B cell (primary cell): ENCODE measurements around the gene TMEM201. TPM values are rescaled to one million over a fixed set of nuclear protein-coding genes. Genes with fewer than 3 reads are reported as not detected.

Experiments
- ATAC-seq: fragments of 200-7000 bp; cut with Tn5 transposase; one replicate; pipeline ENCODE4 v1.10.0; 2021; ENCODE audit warnings: low read depth, mild to moderate bottlenecking, moderate number of reproducible peaks, moderate library complexity
- CTCF ChIA-PET: fragments of 350-600 bp; sonication (Branson Sonifier 250); formaldehyde crosslinking; loops from one replicate; lab custom pipeline; 2021; ENCODE audit warnings: antibody characterized with exemption, inconsistent platforms; lab: Charles Lee
- POLR2A ChIA-PET: fragments of 350-600 bp; sonication (Branson Sonifier 250); formaldehyde crosslinking; loops from one replicate; lab custom pipeline; 2021; ENCODE audit warnings: antibody characterized with exemption; lab: Charles Lee
- DNase-seq: peaks from one replicate; pipeline ENCODE4 v3.0.0; 2013
- H2AFZ ChIP-seq: 2 replicates; pipeline ENCODE4 v1.6.1; 2012; ENCODE audit warnings: mild to moderate bottlenecking, low read depth, low read length; ENCODE audit not compliant: insufficient read depth, poor library complexity, severe bottlenecking
- H3K27ac ChIP-seq, 2 donors: 1 replicate in 1 of 2; 2 replicates in 1 of 2; pipeline ENCODE4 v1.5.1; 2012 to 2013; ENCODE audit warnings: low read length in 2 of 2, mild to moderate bottlenecking in 2 of 2, moderate library complexity in 1 of 2
- H3K27me3 ChIP-seq, 4 experiments: fragments of 200-600 bp in 1 of 4; sonication (generic) in 1 of 4; replicated peaks in 1 of 4; 1 replicate in 2 of 4; 2 replicates in 2 of 4; pipeline versions ENCODE4 v1.6.1 to v1.7.0; 2013 to 2016; ENCODE audit warnings: low read length in 3 of 4, mild to moderate bottlenecking in 2 of 4, mixed read lengths in 1 of 4, moderate library complexity in 1 of 4; ENCODE audit not compliant: insufficient read depth in 4 of 4, control insufficient read depth in 3 of 4; ENCODE audit errors: control extremely low read depth in 1 of 4
- H3K36me3 ChIP-seq, 2 experiments: replicated peaks in 1 of 2; 1 replicate in 1 of 2; 2 replicates in 1 of 2; pipeline versions ENCODE4 v1.6.1 to v1.7.1; 2013; ENCODE audit warnings: low read length in 1 of 2; ENCODE audit not compliant: insufficient read depth in 2 of 2, control insufficient read depth in 1 of 2; ENCODE audit errors: control extremely low read depth in 1 of 2, extremely low read depth in 1 of 2
- H3K4me1 ChIP-seq, 2 donors: fragments of 200-600 bp in 1 of 2; sonication (generic) in 1 of 2; 1 replicate in 1 of 2; 2 replicates in 1 of 2; pipeline versions ENCODE4 v1.5.1 to v1.6.1; 2013 to 2017; ENCODE audit warnings: low read length in 2 of 2; ENCODE audit not compliant: control insufficient read depth in 2 of 2, insufficient read depth in 2 of 2
- H3K4me2 ChIP-seq: replicated peaks from 2 replicates; pipeline ENCODE3; 2012; ENCODE audit warnings: mild to moderate bottlenecking, low read depth, low read length; ENCODE audit not compliant: poor library complexity, severe bottlenecking
- H3K4me3 ChIP-seq, 5 experiments: fragments of 200-600 bp in 1 of 5; sonication (generic) in 1 of 5; 1 replicate in 3 of 5; 2 replicates in 2 of 5; pipeline versions ENCODE4 v1.5.1 to v1.7.0; 2011 to 2016; ENCODE audit warnings: low read length in 4 of 5, mild to moderate bottlenecking in 4 of 5, low read depth in 2 of 5, control low read depth in 1 of 5, moderate library complexity in 1 of 5; ENCODE audit not compliant: insufficient read depth in 1 of 5; ENCODE audit errors: control extremely low read depth in 1 of 5, extremely low read depth in 1 of 5
- H3K79me2 ChIP-seq: fragments of 200-600 bp; sonication (generic); one replicate; pipeline ENCODE4 v1.6.0; 2016; ENCODE audit warnings: low read length; ENCODE audit not compliant: control insufficient read depth, insufficient read depth
- H3K9ac ChIP-seq: fragments of 200-600 bp; sonication (generic); 2 replicates; pipeline ENCODE4 v1.6.1; 2017; ENCODE audit warnings: mild to moderate bottlenecking, low read length, moderate library complexity
- H3K9me3 ChIP-seq, 3 donors: one replicate each; pipeline versions ENCODE4 v1.6.1 to v1.7.1; 2013; ENCODE audit warnings: low read length in 2 of 3; ENCODE audit not compliant: control insufficient read depth in 2 of 3, insufficient read depth in 1 of 3; ENCODE audit errors: control extremely low read depth in 1 of 3
- H4K20me1 ChIP-seq: 2 replicates; pipeline ENCODE4 v1.6.0; 2012; ENCODE audit warnings: mild to moderate bottlenecking, low read length; ENCODE audit not compliant: insufficient read depth, control insufficient read depth, poor library complexity, severe bottlenecking
- H3K27ac Mint-ChIP-seq: one replicate; pipeline ENCODE4 v1.8.0; 2021; ENCODE audit warnings: mixed read lengths
- H3K27me3 Mint-ChIP-seq: one replicate; pipeline ENCODE4 v1.8.0; 2021; ENCODE audit warnings: mixed read lengths
- H3K4me1 Mint-ChIP-seq: one replicate; pipeline ENCODE4 v1.8.0; 2021; ENCODE audit warnings: mixed read lengths
- H3K4me3 Mint-ChIP-seq: one replicate; pipeline ENCODE4 v1.8.0; 2021; ENCODE audit warnings: mixed read lengths
- H3K9me3 Mint-ChIP-seq: one replicate; pipeline ENCODE4 v1.8.0; 2022; ENCODE audit warnings: mixed read lengths; ENCODE audit not compliant: insufficient read depth
- EZH2 ChIP-seq: IDR thresholded peaks from 2 replicates; pipeline ENCODE4 v1.6.1; 2012; ENCODE audit warnings: borderline replicate concordance, low read depth, mild to moderate bottlenecking, moderate library complexity, low read length; ENCODE audit not compliant: insufficient read depth, poor library complexity, severe bottlenecking
- WGBS: methylation state at CpG from one replicate; pipeline ENCODE4 v1.1.5; 2013; ENCODE audit warnings: missing lambda C conversion rate; ENCODE audit not compliant: insufficient coverage; 5-methylcytosine and 5-hydroxymethylcytosine counted together
- intact Hi-C: fragments of 100-400 bp; cut with micrococcal nuclease; formaldehyde crosslinking; loops from one replicate; pipeline ENCODE4 v1.10.0; 2022
- polyA plus RNA-seq: library from polyadenylated mRNA; depleted of rRNA; stranded (reverse); fragments of >200 nt; gene quantifications from 2 replicates; pipeline ENCODE4 v1.2.3, GENCODE V29; 2012
- total RNA-seq, 2 donors: library from RNA; stranded (reverse); fragments of 120-200 nt in 1 of 2; gene quantifications; 1 replicate in 1 of 2; 2 replicates in 1 of 2; pipeline versions ENCODE4 v1.2.3 to v1.2.4, GENCODE V29; 2013 to 2022
- TF ChIP-seq, protein P1 (sequence below): fragments of 200-600 bp; IDR thresholded peaks from one replicate; pipeline ENCODE4 v1.8.0; 2022; ENCODE audit warnings: antibody characterized with exemption, mild to moderate bottlenecking

The TMEM201 gene
- total and polyA plus RNA-seq, 2 donors (not counting 1 experiment from before 2014, with no cell fraction given), result 6.5 to 9.1 TPM

GRCh38 chr1:9601942-9602793 lies 13.5 kb downstream of the TMEM201 start:
- ChIA-PET CTCF (interaction anchor here (1.8 kb wide), 1 partner anchor 13 kb away, joined by 6 read pairs; no protein-coding TSS in a partner anchor), POLR2A (no interaction called here)
- Histone ChIP-seq H3K9ac (no peak overlapping the region), H4K20me1 (no peaks in the 10 kb centered on the region), H3K27me3 (no peaks in the 10 kb centered on the region), H2AFZ (no peak overlapping the region), H3K4me1 (no peaks in the 10 kb centered on the region), H3K9me3 (no peaks in the 10 kb centered on the region), H3K4me3 (no peak overlapping the region), H3K27ac (no peak overlapping the region), H3K36me3 (peaks cover 0 to 17% of the 10 kb centered on the region in 2 experiments), H3K79me2 (no peaks in the 10 kb centered on the region), H3K4me2 (no peak overlapping the region)
- intact Hi-C loops, result no loop called here
- Mint-ChIP-seq H3K27ac (no peak overlapping the region), H3K4me3 (no peak overlapping the region), H3K27me3 (no peaks in the 10 kb centered on the region), H3K4me1 (no peaks in the 10 kb centered on the region), H3K9me3 (no peaks in the 10 kb centered on the region)
- TF ChIP-seq, protein P1, sequence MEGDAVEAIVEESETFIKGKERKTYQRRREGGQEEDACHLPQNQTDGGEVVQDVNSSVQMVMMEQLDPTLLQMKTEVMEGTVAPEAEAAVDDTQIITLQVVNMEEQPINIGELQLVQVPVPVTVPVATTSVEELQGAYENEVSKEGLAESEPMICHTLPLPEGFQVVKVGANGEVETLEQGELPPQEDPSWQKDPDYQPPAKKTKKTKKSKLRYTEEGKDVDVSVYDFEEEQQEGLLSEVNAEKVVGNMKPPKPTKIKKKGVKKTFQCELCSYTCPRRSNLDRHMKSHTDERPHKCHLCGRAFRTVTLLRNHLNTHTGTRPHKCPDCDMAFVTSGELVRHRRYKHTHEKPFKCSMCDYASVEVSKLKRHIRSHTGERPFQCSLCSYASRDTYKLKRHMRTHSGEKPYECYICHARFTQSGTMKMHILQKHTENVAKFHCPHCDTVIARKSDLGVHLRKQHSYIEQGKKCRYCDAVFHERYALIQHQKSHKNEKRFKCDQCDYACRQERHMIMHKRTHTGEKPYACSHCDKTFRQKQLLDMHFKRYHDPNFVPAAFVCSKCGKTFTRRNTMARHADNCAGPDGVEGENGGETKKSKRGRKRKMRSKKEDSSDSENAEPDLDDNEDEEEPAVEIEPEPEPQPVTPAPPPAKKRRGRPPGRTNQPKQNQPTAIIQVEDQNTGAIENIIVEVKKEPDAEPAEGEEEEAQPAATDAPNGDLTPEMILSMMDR, result no peak
- no peak for TF ChIP-seq EZH2
- 89% methylated on average over 25 of the region's 26 CpGs for WGBS
- DNase-seq (no peak), ATAC-seq (no peak)

- TF ChIP-seq, protein P1, result no peak
- no peak for TF ChIP-seq EZH2
- ChIA-PET CTCF (interaction anchor here (1.8 kb wide), 1 partner anchor 13 kb away, joined by 6 read pairs; no protein-coding TSS in a partner anchor), POLR2A (no interaction called here)
- no peak overlapping the region for H3K27ac Mint-ChIP-seq
- DNase-seq (no peak), ATAC-seq (no peak)
- Histone ChIP-seq H3K27ac (no peak overlapping the region), H3K4me1 (no peaks in the 10 kb centered on the region), H3K9ac (no peak overlapping the region), H3K27me3 (no peaks in the 10 kb centered on the region), H3K4me3 (no peak overlapping the region), H3K9me3 (no peaks in the 10 kb centered on the region), H4K20me1 (no peaks in the 10 kb centered on the region), H3K79me2 (no peaks in the 10 kb centered on the region), H3K4me2 (no peak overlapping the region), H3K36me3 (peaks cover 0 to 21% of the 10 kb centered on the region in 2 experiments), H2AFZ (no peak overlapping the region)
- intact Hi-C loops, result no loop called here
- WGBS, result 96% methylated on average over 9 of the region's 9 CpGs
- H3K9me3 Mint-ChIP-seq, result no peaks in the 10 kb centered on the region
- no peak overlapping the region for H3K4me3 Mint-ChIP-seq
- H3K27me3 Mint-ChIP-seq, result no peaks in the 10 kb centered on the region
- no peaks in the 10 kb centered on the region for H3K4me1 Mint-ChIP-seq
Observed at GRCh38 chr1:9602794-9603167, 14.1 kb downstream of the TMEM201 start.
